Activated T-helper 2 cell treated with anti-CD3 and anti-CD28 coated beads, Interferon-gamma antibody, Interleukin-2, Interleukin-4, amounts not matched to agents 10 μg/mL and 5 μg/mL and 100 μg/mL, durations not matched to agents 14 hours and 24 hours and 36 hours (primary cell): ENCODE data around the gene GINS2. TPM values are rescaled to one million over a fixed set of nuclear protein-coding genes. Genes with fewer than 3 reads are reported as not detected.

Experiments
- DNase-seq: peaks from one replicate; pipeline ENCODE4 v3.0.0; 2021; ENCODE audit warnings: low spot score
- H3K27ac Mint-ChIP-seq: one replicate; pipeline ENCODE4 v1.8.0; 2021; ENCODE audit warnings: mixed read lengths
- H3K27me3 Mint-ChIP-seq: one replicate; pipeline ENCODE4 v1.8.0; 2021; ENCODE audit warnings: low read depth, mixed read lengths
- H3K36me3 Mint-ChIP-seq: one replicate; pipeline ENCODE4 v1.8.0; 2021; ENCODE audit warnings: low read depth, mixed read lengths
- H3K4me1 Mint-ChIP-seq: one replicate; pipeline ENCODE4 v1.8.0; 2021; ENCODE audit warnings: low read depth, mixed read lengths
- H3K4me3 Mint-ChIP-seq: one replicate; pipeline ENCODE4 v1.8.0; 2021; ENCODE audit warnings: low read depth, mild to moderate bottlenecking, moderate library complexity, mixed read lengths
- H3K9me3 Mint-ChIP-seq: one replicate; pipeline ENCODE4 v1.8.0; 2021; ENCODE audit warnings: mixed read lengths
- intact Hi-C: fragments of 100-400 bp; cut with micrococcal nuclease; formaldehyde crosslinking; loops from one replicate; pipeline ENCODE4 v1.15.1; 2023
- total RNA-seq: library from RNA; stranded (reverse); gene quantifications from 2 replicates; pipeline ENCODE4 v1.2.3, GENCODE V29; 2022

GINS2 gene
- total RNA-seq, 1 donor from 2014 or later, result 66.8 TPM

DNA sequence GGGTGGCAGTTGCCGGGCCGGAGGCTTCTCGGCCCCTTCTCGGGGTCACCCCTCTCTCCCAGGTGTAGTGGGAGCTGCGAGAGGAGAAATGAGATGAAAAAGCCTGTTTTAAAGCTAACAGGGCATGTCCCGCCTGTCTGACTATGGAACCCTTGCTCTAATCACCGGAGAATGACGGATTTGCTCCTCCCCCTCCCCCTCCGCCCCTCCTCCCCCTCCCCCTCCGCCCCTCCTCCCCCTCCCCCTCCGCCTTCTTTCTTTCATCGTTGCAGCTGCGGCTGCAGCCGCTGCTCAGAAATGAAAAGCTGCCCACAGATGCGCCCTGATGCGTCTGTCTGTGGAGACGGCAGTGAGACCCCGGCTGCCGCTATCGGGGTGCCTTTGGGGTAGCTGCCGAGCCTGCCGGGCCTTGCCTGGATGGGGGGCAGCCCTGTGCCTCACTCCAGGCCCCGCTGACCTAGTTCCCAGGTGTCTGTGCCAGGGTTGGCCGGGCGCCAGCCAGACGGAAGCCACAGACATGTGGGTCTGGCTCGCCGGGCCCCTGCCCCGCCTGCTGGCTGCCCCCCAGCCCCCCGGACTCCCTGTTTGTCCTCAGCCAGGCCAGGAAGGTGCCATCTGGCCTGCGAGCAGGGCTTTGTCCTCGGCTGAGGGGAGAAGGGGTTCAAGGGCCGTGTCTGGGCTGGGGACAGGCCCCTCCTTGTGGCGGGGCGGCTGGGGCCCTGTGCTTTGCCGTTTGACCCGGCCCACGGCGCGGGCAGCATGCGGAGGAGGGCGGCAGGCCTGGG is 37.7 kb downstream of the GINS2 start:
- intact Hi-C loops, result no loop called here
- Mint-ChIP-seq H3K27ac (no peak overlapping the region), H3K27me3 (no peaks in the 10 kb centered on the region), H3K36me3 (peaks cover 10% of the 10 kb centered on the region), H3K4me3 (no peak overlapping the region), H3K9me3 (no peaks in the 10 kb centered on the region), H3K4me1 (no peaks in the 10 kb centered on the region)
- DNase-seq, result no peak

DNA sequence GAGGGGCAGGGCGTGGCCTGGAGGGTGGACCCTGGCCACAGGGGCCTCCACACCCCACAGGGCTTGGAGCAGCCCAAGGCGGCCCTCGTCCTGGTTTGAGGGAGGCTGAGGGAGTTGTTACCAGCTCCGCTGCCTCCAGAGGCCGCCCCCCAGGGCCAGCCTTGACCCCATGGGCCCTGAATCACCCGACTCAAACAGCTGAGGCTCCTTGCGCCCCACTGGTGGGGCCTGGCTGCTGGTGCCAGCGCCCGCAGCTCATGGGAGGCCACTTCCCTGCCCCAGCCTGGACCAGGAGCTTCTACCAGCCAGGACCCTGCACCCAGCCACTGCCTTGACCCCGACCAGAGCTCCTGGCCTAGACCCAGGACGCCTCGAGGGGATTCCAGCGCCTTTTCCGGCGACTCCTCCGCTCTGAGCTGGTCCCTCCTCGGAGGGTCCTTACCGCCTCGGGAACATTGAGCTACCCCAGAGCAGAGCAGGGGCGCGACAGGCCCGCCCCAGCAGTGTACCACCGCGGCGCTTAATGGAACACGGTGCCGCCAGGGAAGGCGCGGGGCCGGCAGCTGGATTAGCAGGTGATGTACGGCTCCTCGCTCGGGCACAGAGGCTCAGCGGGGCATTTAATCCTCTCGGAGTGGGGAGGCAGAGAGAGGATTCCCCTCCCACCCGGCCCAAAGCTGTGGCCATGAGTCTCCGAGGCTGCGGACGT is 38.5 kb downstream of the GINS2 start:
- no peak overlapping the region for H3K27ac Mint-ChIP-seq
- no peak overlapping the region for H3K4me3 Mint-ChIP-seq
- peaks cover 9% of the 10 kb centered on the region for H3K36me3 Mint-ChIP-seq
- DNase-seq, result no peak
- H3K9me3 Mint-ChIP-seq, result no peaks in the 10 kb centered on the region
- no peaks in the 10 kb centered on the region for H3K27me3 Mint-ChIP-seq
- no peaks in the 10 kb centered on the region for H3K4me1 Mint-ChIP-seq
- intact Hi-C loops, result no loop called here

DNA sequence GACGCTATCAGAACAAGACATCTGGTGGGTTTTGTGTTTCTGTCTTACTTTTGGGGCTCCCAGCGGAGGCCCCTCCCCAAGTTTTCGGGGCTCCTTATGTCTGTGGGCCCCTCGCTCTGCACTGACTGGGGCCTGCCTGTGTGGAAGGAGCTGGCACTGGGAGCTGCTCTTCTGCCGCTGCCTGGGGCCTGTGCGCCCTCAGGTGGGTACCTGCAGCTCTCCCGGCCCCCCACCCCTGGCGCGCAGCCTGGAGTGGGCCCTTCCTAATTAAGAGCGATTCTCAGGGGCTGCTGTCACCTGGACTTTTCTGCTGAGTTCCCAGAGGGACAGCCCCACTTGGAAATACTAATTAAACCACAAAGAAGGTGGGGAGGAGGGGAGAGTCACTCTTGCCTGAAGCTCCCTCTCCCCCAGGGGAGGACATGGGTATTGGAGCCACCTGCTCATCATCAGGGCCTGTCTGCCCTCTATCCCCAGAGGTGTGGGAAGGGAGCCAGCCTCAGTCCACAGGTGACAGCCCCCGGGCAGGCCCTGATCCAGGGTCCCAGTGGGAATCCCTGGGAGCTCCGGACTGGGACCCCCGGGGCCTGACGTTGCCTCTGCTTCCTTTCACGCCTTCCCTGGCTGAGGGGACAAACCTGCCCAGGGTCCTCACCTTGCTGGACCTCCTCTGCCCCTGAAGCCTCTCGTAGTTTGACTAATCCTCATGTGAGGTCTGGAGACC is 39.2 kb downstream of the GINS2 start:
- intact Hi-C loops, result no loop called here
- peaks cover 9% of the 10 kb centered on the region for H3K36me3 Mint-ChIP-seq
- no peak overlapping the region for H3K4me3 Mint-ChIP-seq
- no peaks in the 10 kb centered on the region for H3K27me3 Mint-ChIP-seq
- DNase-seq, result no peak
- H3K9me3 Mint-ChIP-seq, result no peaks in the 10 kb centered on the region
- no peak overlapping the region for H3K27ac Mint-ChIP-seq
- peaks cover 5% of the 10 kb centered on the region for H3K4me1 Mint-ChIP-seq

DNA sequence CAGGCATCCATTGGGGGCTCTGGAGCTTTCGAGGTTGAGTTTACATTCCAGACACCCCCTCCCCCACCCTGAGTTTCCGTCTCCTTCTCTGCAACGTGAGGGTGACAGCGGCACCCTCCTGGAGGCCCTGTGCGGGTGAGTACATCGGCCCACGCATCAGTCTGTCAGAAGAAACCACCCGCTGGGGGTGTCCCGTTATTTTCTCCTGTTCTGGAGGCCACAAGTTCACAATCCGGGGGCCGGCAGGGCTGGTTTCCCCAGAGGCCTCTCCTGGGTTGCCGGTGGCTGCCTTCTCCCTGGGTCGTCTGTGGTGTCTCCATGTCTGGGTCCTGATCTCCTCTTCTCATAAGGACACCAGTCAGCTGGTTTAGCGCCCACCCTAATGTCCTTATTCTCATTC is 39.9 kb downstream of the GINS2 start:
- H3K9me3 Mint-ChIP-seq, result no peaks in the 10 kb centered on the region
- no peak for DNase-seq
- intact Hi-C loops, result no loop called here
- H3K4me3 Mint-ChIP-seq, result no peak overlapping the region
- H3K27me3 Mint-ChIP-seq, result no peaks in the 10 kb centered on the region
- H3K27ac Mint-ChIP-seq, result no peak overlapping the region
- peaks cover 9% of the 10 kb centered on the region for H3K4me1 Mint-ChIP-seq
- H3K36me3 Mint-ChIP-seq, result peaks cover 7% of the 10 kb centered on the region

DNA sequence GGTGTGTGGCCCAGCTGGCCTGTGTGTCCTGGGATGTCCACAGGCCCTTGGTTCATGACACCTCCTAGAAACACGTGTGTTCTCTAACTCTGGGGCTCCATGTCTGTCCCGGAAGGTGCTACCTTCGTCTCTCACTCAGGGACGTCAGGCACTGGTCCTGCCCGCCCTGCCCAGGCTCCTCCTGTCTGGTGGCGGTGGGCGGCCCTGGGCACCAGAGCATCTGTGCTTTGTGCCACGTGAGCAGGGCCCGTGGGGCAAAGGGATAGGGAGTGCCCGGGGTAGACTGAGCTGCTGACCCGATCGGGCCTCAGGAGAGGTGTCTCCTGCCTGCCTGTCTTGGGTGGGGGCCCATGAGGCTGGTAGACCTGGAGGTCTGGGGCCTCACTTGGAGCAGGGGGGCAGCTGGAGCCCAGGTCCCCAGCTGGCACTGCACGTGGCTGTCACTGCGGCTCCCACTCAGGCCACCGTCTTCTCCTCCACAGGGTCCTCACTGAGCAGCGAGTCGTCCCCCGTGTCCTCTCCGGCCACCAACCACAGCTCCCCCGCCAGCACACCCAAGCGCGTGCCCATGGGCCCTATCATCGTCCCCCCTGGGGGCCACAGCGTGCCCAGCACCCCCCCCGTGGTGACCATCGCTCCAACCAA is 40.6 kb downstream of the GINS2 start:
- Mint-ChIP-seq H3K36me3 (peaks cover 7% of the 10 kb centered on the region), H3K4me3 (no peak overlapping the region), H3K27ac (no peak overlapping the region), H3K4me1 (peaks cover 9% of the 10 kb centered on the region), H3K9me3 (no peaks in the 10 kb centered on the region), H3K27me3 (no peaks in the 10 kb centered on the region)
- DNase-seq, result no peak
- intact Hi-C loops, result no loop called here

DNA sequence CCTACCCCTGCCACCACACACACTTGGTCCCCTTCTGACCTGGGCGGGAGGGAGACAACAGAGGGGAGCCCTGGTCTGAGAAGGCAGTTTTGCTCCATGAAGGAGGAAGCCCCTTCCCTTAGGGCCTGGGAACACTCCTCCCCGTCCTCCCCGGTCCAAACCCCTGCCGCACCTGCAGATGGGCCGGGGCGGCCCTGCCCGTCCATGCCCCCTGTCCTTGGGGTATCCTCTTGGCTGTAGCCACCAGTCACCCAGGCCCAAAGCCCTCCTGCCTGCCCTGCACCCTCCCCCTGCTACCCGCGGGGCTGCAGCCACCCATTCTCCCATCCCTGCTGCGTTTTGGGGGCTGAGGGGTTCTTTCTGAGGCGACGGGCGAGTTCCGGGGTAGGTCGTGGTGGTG is 41.8 kb downstream of the GINS2 start:
- H3K36me3 Mint-ChIP-seq, result peaks cover 4% of the 10 kb centered on the region
- H3K4me1 Mint-ChIP-seq, result peaks cover 9% of the 10 kb centered on the region
- H3K27ac Mint-ChIP-seq, result no peak overlapping the region
- no peaks in the 10 kb centered on the region for H3K9me3 Mint-ChIP-seq
- intact Hi-C loops, result no loop called here
- DNase-seq, result no peak
- H3K27me3 Mint-ChIP-seq, result no peaks in the 10 kb centered on the region
- no peak overlapping the region for H3K4me3 Mint-ChIP-seq

DNA sequence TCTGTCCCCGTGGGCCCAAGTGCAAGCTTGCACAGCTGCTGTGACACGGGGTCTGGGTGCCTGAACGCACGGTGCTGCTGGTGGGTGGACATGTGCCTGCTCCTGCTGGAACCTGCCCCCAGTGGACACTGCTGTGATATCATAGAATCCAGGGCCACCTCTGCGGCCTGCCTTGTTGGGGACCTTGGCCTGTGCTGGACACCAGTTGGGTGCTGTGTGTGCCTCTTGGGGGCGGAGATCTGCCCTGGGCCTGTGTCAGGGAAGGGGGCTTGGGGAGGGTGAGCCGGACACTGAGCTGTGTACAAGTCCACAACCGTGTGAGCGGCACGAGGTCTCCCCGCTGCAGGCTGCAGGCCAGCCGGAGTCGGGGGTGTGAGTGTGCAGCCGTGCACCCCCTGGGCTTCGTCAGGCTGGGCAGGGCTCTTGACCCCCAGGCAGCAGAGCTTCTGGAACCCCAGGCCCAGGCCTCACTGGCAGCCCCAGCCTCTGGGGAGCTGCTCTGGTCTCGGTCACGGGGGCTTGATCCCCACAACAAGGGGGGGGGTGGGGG is 42.3 kb downstream of the GINS2 start:
- H3K27ac Mint-ChIP-seq, result no peak overlapping the region
- H3K36me3 Mint-ChIP-seq, result peaks cover 4% of the 10 kb centered on the region
- H3K4me1 Mint-ChIP-seq, result peaks cover 9% of the 10 kb centered on the region
- intact Hi-C loops, result no loop called here
- H3K4me3 Mint-ChIP-seq, result no peak overlapping the region
- no peak for DNase-seq
- no peaks in the 10 kb centered on the region for H3K27me3 Mint-ChIP-seq
- no peaks in the 10 kb centered on the region for H3K9me3 Mint-ChIP-seq

DNA sequence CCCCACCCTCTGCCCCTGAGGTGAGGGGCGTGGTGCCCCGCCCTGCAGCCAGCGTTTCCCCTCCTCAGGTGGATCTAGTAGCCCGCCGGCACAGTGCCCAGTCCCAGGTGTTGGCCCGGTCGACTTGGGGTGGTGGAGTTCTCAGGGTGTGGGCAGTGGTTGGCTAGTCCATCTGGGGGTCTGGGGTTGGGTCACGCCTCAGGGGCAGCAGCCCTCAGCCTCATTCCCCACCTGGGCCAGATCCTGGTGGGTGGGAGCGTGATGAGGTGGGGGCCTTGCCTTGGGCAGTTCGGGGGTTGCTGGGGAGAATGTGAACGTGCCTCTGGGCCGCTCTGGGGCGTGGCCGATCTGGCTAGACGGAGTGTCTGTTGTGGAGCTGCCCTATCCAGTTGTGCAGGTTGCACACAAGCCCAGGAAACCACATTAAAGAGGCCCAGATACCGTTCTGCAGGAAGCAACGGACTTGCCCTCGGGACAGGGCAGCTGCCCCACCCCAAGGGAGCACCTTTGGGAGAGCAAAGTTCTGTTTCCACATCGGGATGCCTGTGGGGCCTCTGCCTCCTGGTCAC is 43.6 kb downstream of the GINS2 start:
- H3K4me1 Mint-ChIP-seq, result peaks cover 9% of the 10 kb centered on the region
- peaks cover 4% of the 10 kb centered on the region for H3K36me3 Mint-ChIP-seq
- H3K27ac Mint-ChIP-seq, result no peak overlapping the region
- H3K4me3 Mint-ChIP-seq, result no peak overlapping the region
- H3K9me3 Mint-ChIP-seq, result no peaks in the 10 kb centered on the region
- intact Hi-C loops, result no loop called here
- DNase-seq, result no peak
- H3K27me3 Mint-ChIP-seq, result no peaks in the 10 kb centered on the region

DNA sequence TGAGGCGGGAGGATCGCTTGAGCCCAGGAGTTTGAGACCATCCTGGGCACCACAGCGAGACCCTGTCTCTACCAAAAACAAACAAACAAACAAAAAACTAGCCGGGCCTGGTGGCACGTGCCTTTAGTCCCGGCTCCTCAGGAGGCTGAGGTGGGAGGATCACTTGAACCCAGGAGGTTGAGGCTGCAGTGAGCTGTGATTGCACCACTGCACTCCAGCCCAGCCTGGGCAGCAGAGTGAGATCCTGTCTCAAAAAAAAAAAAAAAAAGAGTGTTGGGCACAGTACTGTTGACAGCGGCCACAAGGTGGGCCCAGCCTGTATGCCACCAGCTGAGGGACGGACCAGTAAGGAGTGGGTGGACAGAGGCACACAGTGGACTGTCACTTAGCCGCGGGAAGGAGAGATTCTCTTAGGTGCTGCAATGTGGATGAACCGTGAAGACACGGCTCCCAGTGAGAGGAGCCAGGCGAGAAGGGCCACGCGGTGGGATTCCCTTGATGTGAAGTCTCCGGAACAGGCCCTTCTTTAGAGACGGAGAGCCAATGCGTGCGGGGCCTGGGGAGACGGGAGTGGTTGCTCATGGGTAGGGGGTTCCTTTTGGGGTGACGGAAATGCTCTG is 44.6 kb downstream of the GINS2 start:
- no peak overlapping the region for H3K4me3 Mint-ChIP-seq
- no peak overlapping the region for H3K27ac Mint-ChIP-seq
- no peak for DNase-seq
- H3K36me3 Mint-ChIP-seq, result peaks cover 4% of the 10 kb centered on the region
- peaks cover 9% of the 10 kb centered on the region for H3K4me1 Mint-ChIP-seq
- intact Hi-C loops, result no loop called here
- no peaks in the 10 kb centered on the region for H3K27me3 Mint-ChIP-seq
- no peaks in the 10 kb centered on the region for H3K9me3 Mint-ChIP-seq

DNA sequence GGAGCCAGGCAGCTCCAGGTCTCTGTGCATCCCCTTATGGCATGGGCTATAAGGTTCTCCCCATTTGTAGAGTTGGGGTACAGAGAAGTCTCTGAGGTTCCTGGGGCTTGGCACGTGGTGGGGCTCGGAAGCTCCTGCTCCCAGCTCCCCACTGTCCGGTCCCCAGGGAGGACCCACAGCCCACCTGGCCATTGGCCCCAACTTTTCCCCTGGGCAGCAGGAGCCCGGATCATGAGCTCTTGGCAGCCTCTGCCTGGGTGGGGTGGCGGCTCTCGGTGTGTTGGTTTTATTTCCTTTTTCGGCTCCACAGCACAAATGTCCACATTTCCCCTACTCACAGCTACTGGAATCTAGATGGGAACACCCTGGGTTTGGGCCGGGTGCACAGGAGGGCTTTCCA is 45.1 kb downstream of the GINS2 start:
- DNase-seq, result no peak
- Mint-ChIP-seq H3K27ac (no peak overlapping the region), H3K4me3 (no peak overlapping the region), H3K9me3 (no peaks in the 10 kb centered on the region), H3K4me1 (peaks cover 9% of the 10 kb centered on the region), H3K27me3 (no peaks in the 10 kb centered on the region), H3K36me3 (no peaks in the 10 kb centered on the region)
- intact Hi-C loops, result no loop called here

DNA sequence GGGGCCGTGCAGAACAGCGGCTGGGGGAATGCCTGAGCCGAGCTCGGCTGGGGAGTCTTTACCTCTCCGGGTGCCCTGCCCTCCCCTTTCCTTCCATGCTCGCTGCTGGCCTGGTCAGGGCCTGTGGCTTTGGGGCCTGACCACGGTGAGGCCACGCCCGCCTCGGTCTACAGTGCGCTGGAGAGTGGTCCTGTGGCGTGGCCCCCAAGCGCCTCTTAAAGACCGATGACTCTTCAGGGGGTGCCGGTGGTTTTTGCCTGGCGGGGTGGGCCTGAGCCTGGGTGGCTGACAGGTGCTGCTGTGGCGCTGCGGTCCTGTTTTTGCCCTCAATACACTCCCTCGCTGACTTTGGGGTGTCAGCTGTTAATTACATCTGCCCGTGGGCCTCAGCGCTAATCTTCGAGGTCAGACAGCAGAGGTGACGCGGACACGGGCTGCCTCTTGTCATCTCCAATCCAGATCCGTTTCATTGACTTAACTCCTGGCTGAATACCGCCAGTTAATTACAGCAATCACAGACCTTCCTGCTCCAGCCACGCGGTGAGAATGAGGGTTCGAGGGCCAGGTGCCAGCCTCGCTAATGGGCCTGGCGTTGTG is 45.9 kb downstream of the GINS2 start:
- no peaks in the 10 kb centered on the region for H3K36me3 Mint-ChIP-seq
- no peaks in the 10 kb centered on the region for H3K27me3 Mint-ChIP-seq
- peaks cover 9% of the 10 kb centered on the region for H3K4me1 Mint-ChIP-seq
- intact Hi-C loops, result no loop called here
- H3K9me3 Mint-ChIP-seq, result no peaks in the 10 kb centered on the region
- no peak overlapping the region for H3K27ac Mint-ChIP-seq
- H3K4me3 Mint-ChIP-seq, result no peak overlapping the region
- no peak for DNase-seq

DNA sequence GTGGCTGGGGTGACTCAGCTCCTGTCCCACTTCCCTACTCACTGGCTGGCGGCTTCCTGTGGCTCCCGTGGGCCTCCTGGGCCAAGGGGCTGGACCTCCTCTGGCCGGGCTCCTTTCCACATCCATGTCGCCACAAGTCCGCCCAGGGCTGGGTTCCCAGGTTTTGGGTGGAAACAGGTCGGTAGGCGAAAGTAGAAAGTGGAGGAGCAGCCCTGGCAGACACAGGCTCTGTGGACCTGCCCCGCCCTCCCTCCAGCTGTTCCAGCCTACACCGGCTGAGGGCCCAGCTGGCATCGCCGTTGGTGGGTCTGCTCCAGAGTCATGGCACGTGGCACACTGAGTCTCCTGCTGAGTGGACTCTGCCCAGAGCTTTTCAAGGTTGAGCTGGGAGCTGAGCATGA is 47.0 kb downstream of the GINS2 start:
- Mint-ChIP-seq H3K27me3 (no peaks in the 10 kb centered on the region), H3K4me3 (no peak overlapping the region), H3K27ac (no peak overlapping the region), H3K9me3 (no peaks in the 10 kb centered on the region), H3K4me1 (peaks cover 9% of the 10 kb centered on the region), H3K36me3 (no peaks in the 10 kb centered on the region)
- intact Hi-C loops, result no loop called here
- no peak for DNase-seq
